HG03103 (cell line): ENCODE data around the gene RYR1.
"Not testable (repeated sequence)": the region's sequence is repeated elsewhere in the genome, so short reads cannot be mapped to it uniquely, and the experiment has no call there.

Source experiments
- ATAC-seq: cut with Tn5 transposase; IDR thresholded peaks from one replicate; pipeline ENCODE4 v1.9.1; 2021; ENCODE audit warnings: low read depth; ENCODE audit not compliant: unreplicated experiment

RYR1 gene

GRCh38 chr19:38596057-38596981 lies 162.8 kb downstream of the RYR1 start:
- no peak for ATAC-seq

GRCh38 chr19:38597075-38597474 lies 163.6 kb downstream of the RYR1 start:
- ATAC-seq, result no peak

GRCh38 chr19:38599722-38600121 lies 166.2 kb downstream of the RYR1 start:
- no peak for ATAC-seq

GRCh38 chr19:38602856-38603255 lies 169.4 kb downstream of the RYR1 start:
- ATAC-seq, result not testable (repeated sequence)

- no peak for ATAC-seq
Measured at GRCh38 chr19:38606131-38606530, 172.6 kb downstream of the RYR1 start.

GRCh38 chr19:38614289-38614688 lies 180.8 kb downstream of the RYR1 start:
- ATAC-seq, result no peak

- no peak for ATAC-seq
Measured at GRCh38 chr19:38615007-38615581, 181.6 kb downstream of the RYR1 start.

GRCh38 chr19:38616265-38616664 lies 182.8 kb downstream of the RYR1 start:
- ATAC-seq, result no peak

- no peak for ATAC-seq
Measured at GRCh38 chr19:38617283-38617763, 183.8 kb downstream of the RYR1 start.

- ATAC-seq, result peak; percentile 49
Measured at GRCh38 chr19:38617764-38618589, 184.5 kb downstream of the RYR1 start, which contains the start of gene MAP4K1. Gene MAP4K1 (minus strand): TSS chr19:38617953. CDS start chr19:38617895, 58 bp downstream.

GRCh38 chr19:38618590-38619360 lies 185.3 kb downstream of the RYR1 start, which contains the start of gene EIF3K:
Gene EIF3K (plus strand): TSS chr19:38619188. CDS start chr19:38619269, 81 bp downstream.
- ATAC-seq, result peak; percentile 48

- no peak for ATAC-seq
Measured at GRCh38 chr19:38619361-38620174, 186.1 kb downstream of the RYR1 start.

GRCh38 chr19:38624822-38625221 lies 191.3 kb downstream of the RYR1 start:
- ATAC-seq, result no peak

- ATAC-seq, result no peak
Measured at GRCh38 chr19:38626401-38626800, 192.9 kb downstream of the RYR1 start.

GRCh38 chr19:38629568-38629967 lies 196.1 kb downstream of the RYR1 start:
- no peak for ATAC-seq

- not testable (repeated sequence) for ATAC-seq
Measured at GRCh38 chr19:38631301-38631700, 197.8 kb downstream of the RYR1 start.

GRCh38 chr19:38631811-38632475 lies 198.5 kb downstream of the RYR1 start:
- ATAC-seq, result not testable (repeated sequence)

- no peak for ATAC-seq
Measured at GRCh38 chr19:38632476-38633213, 199.2 kb downstream of the RYR1 start.
